C4-2B (cell line): ENCODE results near the gene GFM1.

Experiments
- H3K27ac ChIP-seq: fragments of 450-650 bp; 2 replicates; pipeline ENCODE4 v1.5.1; 2017
- ZFX ChIP-seq: fragments of 450-650 bp; IDR thresholded peaks from 2 replicates; pipeline ENCODE4 v1.6.1; 2017
- TF ChIP-seq, protein P1 (sequence below): fragments of 450-650 bp; conservative IDR thresholded peaks from 2 replicates; pipeline ENCODE4 v1.5.1; 2017; ENCODE audit warnings: mild to moderate bottlenecking

GFM1 gene

DNA sequence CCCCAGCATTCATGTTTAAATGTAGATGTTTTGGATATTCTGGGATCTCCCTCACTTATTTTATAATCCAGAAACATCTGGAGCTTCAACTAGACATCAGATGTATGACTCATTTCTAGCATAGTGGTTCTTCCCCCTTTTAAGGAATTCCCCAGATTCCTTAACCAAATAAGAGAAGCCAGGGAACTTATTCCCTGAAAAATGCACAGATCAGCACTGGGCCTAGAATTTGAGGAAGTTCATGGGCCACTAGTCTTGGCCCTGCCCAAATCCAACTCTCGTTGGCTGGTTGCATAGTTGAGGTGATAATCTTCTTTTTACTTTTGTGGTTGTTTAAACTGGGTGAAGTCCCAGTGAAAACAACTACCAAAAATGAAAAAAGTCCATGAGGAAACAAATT, 67.6 kb downstream of the GFM1 start:
- TF ChIP-seq, protein P1, sequence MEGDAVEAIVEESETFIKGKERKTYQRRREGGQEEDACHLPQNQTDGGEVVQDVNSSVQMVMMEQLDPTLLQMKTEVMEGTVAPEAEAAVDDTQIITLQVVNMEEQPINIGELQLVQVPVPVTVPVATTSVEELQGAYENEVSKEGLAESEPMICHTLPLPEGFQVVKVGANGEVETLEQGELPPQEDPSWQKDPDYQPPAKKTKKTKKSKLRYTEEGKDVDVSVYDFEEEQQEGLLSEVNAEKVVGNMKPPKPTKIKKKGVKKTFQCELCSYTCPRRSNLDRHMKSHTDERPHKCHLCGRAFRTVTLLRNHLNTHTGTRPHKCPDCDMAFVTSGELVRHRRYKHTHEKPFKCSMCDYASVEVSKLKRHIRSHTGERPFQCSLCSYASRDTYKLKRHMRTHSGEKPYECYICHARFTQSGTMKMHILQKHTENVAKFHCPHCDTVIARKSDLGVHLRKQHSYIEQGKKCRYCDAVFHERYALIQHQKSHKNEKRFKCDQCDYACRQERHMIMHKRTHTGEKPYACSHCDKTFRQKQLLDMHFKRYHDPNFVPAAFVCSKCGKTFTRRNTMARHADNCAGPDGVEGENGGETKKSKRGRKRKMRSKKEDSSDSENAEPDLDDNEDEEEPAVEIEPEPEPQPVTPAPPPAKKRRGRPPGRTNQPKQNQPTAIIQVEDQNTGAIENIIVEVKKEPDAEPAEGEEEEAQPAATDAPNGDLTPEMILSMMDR = no peak
- TF ChIP-seq ZFX = no peak
- no peak overlapping the region for H3K27ac ChIP-seq

DNA sequence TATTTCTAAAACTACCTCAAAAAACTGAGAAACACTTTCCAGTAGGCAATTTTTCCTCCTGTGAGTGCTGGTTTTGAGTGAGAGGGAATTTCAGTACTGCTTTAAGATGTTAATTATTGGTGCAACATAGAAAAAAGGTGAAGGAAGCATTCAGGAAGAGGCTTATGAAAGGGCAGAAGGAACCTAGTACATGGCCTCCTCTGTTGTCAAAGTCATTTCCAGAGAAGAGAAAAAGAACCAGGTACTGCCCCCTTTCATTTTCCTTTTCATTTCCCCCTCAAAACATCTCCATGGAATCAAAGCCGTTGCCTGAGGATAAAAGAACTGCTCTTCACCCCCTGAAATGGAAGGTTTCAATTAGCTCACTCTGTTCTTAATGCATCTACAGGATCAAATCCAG, 68.1 kb downstream of the GFM1 start:
- TF ChIP-seq ZFX = no peak
- TF ChIP-seq, protein P1 = no peak
- H3K27ac ChIP-seq = no peak overlapping the region

DNA sequence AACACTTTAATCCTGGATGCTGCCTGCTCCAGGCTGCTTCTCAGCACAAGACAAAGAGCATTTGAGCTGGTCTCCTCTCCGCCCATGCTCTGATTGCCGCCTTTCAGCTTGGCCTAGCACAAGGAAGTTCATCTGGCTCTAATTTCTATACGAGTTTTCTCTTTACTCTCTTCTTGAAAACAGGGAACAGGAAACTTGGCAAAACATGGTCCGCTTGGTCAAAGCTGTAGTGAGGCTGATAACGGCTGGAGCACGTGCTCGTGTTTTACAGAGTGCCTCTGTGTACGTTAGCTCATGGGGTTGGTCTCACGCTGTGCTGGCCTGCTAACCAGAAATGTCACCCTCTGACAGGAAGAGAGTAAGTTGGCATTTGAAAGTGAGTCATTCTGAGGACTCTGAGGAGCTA, 68.8 kb downstream of the GFM1 start:
- TF ChIP-seq ZFX = no peak
- TF ChIP-seq, protein P1 = no peak
- H3K27ac ChIP-seq = no peak overlapping the region

DNA sequence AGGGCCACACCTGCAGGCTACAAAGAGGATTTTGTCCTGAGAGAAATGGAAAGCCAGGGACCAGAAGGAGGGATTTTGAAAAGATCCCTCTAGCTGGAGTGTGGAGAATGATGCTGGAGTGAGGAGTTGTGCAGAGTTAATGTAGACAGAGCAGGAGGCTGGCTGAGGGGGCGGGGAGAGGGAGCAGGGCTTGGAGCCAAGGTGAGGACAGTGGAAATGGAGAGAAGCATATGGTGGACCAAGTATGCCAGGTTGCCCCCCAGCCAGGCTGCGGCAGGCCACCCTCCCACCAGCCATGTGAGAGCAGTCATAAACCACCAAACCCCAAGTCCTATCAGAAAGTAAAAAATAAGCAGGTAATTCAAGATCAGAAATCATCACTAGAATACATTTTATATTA, 73.2 kb downstream of the GFM1 start:
- H3K27ac ChIP-seq = no peak overlapping the region
- TF ChIP-seq, protein P1 = no peak
- TF ChIP-seq ZFX = no peak

DNA sequence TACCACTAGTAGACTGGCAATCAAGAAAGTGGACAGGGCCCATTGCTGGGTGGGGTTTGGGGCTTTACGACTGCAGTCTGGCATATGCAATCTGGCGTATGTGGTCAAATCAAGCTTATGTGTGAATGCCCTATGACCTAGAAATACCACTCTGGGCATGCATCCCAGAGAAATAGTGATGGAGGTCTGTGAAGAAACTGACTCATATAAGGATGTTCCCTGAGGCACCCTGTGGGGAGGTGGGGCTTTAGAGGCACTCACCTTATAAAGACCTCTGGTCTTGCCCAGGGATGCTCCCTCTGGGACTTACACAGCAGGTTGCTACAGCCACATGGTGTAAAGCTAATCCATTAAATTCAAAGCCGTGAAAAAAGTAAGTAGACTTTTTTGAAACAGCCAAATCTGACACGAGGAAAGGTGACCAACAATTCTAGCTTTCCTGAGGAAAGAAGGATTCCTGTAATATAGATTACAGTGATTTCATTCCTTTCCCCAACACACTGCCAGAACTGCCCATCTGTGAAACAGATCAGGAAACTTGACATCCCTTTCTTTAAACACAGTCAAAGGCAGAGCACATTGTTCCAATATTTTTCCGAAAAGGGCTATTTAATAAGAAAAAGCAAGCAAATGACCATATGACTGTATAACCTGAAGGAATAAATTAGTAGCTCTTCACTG, 74.3 kb downstream of the GFM1 start:
- TF ChIP-seq, protein P1 = no peak
- no peak for TF ChIP-seq ZFX
- H3K27ac ChIP-seq = no peak overlapping the region

DNA sequence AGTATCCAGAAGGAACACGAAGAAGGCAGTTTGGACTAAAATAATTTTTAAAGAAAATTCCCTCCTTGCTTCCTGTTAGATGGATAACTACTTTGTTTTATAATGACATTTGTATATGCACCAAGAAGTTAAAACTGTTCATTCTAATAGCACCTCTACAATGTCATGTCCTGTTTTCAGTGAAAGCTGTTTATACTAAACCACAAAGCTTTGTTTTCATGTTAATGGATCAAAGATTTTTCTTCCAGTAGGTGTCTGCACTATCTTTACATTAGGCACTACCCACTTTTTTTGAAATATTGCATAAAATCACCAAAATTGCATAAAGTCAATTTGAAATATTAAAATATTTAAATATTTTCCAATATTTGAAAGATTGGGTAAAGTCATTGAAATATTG, 77.8 kb downstream of the GFM1 start:
- no peak for TF ChIP-seq ZFX
- TF ChIP-seq, protein P1 = no peak
- H3K27ac ChIP-seq = peak overlapping the region; percentile 96

DNA sequence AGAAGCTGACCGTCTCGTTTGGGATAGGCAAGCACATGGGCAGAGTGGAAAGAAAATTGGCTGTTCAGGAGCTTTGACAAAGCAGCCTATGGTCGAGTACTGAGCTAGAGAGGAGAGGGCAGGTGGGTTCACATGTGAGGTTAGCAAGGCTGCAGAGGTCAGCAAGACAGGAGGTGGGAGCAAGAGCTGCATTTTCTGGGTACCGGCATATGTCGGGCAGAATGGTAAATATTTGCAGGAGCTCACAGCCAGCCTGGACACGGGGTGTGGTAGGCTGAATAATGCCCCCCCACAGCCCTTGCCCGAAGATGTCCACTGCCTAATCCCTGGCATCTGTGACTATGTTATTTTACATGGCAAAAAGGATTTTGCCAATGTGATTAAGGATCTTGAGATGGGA, 79.7 kb downstream of the GFM1 start:
- no peak for TF ChIP-seq ZFX
- TF ChIP-seq, protein P1 = no peak
- peak overlapping the region; percentile 96 for H3K27ac ChIP-seq
